GM12891 (cell line): ENCODE data around the gene KRTAP5-7.

ENCODE experiments used
- POLR2A ChIP-seq: IDR thresholded peaks from 2 replicates; pipeline ENCODE4 v1.6.1; 2011; ENCODE audit warnings: low read depth, low read length, control low read depth
- POLR2AphosphoS5 ChIP-seq: IDR thresholded peaks from 2 replicates; pipeline ENCODE4 v1.6.1; 2011; ENCODE audit warnings: low read depth, low read length, control low read depth
- POU2F2 ChIP-seq: IDR thresholded peaks from 2 replicates; pipeline ENCODE4 v1.6.1; 2011; ENCODE audit warnings: low read depth, mild to moderate bottlenecking, control low read depth, low read length, moderate library complexity
- SPI1 ChIP-seq: IDR thresholded peaks from 2 replicates; pipeline ENCODE4 v1.6.1; 2011; ENCODE audit warnings: low read depth, low read length, control low read depth
- TAF1 ChIP-seq: IDR thresholded peaks from 2 replicates; pipeline ENCODE4 v1.6.1; 2011; ENCODE audit warnings: low read depth, low read length, control low read depth

DNA sequence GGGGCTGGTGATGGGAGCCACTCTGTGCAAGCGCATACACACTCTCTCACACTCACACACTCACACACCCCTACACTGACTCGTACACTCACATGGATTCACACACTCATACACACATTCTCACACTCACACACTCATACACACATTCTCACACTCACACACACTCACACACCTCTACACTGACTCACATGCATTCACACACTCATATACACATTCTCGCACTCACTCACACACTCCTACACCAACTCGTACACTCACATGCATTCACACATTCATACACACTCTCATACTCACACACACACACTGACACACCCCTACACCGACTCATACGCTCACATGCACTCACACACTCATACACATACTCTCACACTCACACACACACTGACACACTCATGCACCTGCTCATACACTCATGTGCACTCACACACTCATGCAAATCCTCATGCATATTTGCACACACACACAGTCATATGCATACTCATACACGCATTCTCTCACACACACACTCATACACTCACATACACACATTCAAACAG lies 50.5 kb downstream of the KRTAP5-7 start:
- TF ChIP-seq POLR2A (no peak), POLR2AphosphoS5 (no peak), SPI1 (no peak), TAF1 (no peak), POU2F2 (no peak)
